Dermis lymphatic vessel endothelial cell (primary cell): ENCODE data around the gene SHFL. TPM values are rescaled to one million over a fixed set of nuclear protein-coding genes. Genes with fewer than 3 reads are reported as not detected.

Source experiments
- total RNA-seq: library from RNA; depleted of rRNA; stranded (reverse); fragments of >200 nt; gene quantifications from 2 replicates; pipeline ENCODE4 v1.2.1, GENCODE V29; 2014

Gene SHFL
- total RNA-seq: 17.7 and 24.2 TPM in 2 replicates

GRCh38 chr19:10085641-10086590 lies at the start of gene SHFL:
Gene SHFL (plus strand): TSS chr19:10086317. CDS start chr19:10086428, 111 bp downstream.

GRCh38 chr19:10106100-10106936 lies 20.2 kb downstream of the SHFL start, which contains the start of gene PPAN:
Gene PPAN (plus strand): TSS chr19:10106362. CDS start chr19:10106395, 33 bp downstream.

GRCh38 chr19:10111405-10111811 lies 25.3 kb downstream of the SHFL start, which contains the start of gene P2RY11:
Gene P2RY11 (plus strand): TSS chr19:10111693. CDS start chr19:10111722, 29 bp downstream.

Other genes with a start within 250 kb of the SHFL start
- gene OLFM2, start 149.8 kb upstream of the SHFL start, total RNA-seq: 0.34 and 0.98 TPM in 2 replicates
- gene COL5A3, start 75.8 kb upstream of the SHFL start, total RNA-seq: 0.26 and 2.6 TPM in 2 replicates
- gene RDH8, start 72.8 kb upstream of the SHFL start, total RNA-seq: not detected in 2 replicates
- 0.22 and 0.26 TPM in 2 replicates for gene ANGPTL6, start 16.4 kb downstream of the SHFL start, total RNA-seq
- 15.6 and 22.8 TPM in 2 replicates for gene PPAN, start 20.0 kb downstream of the SHFL start, total RNA-seq
- 1.5 and 2.7 TPM in 2 replicates for gene P2RY11, start 25.4 kb downstream of the SHFL start, total RNA-seq
- gene EIF3G, start 33.6 kb downstream of the SHFL start, total RNA-seq: 296 and 323 TPM in 2 replicates
- gene DNMT1, start 108.6 kb downstream of the SHFL start, total RNA-seq: 12.1 and 14.4 TPM in 2 replicates
- gene S1PR2, start 145.0 kb downstream of the SHFL start, total RNA-seq: 0.43 and 0.54 TPM in 2 replicates
- 10.3 and 13.6 TPM in 2 replicates for gene MRPL4, start 165.9 kb downstream of the SHFL start, total RNA-seq
- gene ICAM1, start 184.8 kb downstream of the SHFL start, total RNA-seq: 2.1 and 4.4 TPM in 2 replicates
- under 0.01 and 0.11 TPM in 2 replicates for gene ICAM4, start 200.6 kb downstream of the SHFL start, total RNA-seq
- gene ICAM5, start 203.6 kb downstream of the SHFL start, total RNA-seq: under 0.01 TPM in 1 of 2 replicates, not detected in the other
- 0.11 and 0.26 TPM in 2 replicates for gene ZGLP1, start 223.5 kb downstream of the SHFL start, total RNA-seq
- gene FDX2, start 229.7 kb downstream of the SHFL start, total RNA-seq: 16.0 and 16.9 TPM in 2 replicates
- 4.8 and 6.1 TPM in 2 replicates for gene RAVER1, start 247.2 kb downstream of the SHFL start, total RNA-seq